ENCODE data around the gene SRRM4.

GRCh38 chr12:119047641-119048040 lies 66.3 kb downstream of the SRRM4 start:
- no peak for TF ChIP-seq POLR2AphosphoS5 (IDR thresholded peaks at IDR 0.05; ENCODE audit: low read depth, low read length)
- TF ChIP-seq, protein P1, sequence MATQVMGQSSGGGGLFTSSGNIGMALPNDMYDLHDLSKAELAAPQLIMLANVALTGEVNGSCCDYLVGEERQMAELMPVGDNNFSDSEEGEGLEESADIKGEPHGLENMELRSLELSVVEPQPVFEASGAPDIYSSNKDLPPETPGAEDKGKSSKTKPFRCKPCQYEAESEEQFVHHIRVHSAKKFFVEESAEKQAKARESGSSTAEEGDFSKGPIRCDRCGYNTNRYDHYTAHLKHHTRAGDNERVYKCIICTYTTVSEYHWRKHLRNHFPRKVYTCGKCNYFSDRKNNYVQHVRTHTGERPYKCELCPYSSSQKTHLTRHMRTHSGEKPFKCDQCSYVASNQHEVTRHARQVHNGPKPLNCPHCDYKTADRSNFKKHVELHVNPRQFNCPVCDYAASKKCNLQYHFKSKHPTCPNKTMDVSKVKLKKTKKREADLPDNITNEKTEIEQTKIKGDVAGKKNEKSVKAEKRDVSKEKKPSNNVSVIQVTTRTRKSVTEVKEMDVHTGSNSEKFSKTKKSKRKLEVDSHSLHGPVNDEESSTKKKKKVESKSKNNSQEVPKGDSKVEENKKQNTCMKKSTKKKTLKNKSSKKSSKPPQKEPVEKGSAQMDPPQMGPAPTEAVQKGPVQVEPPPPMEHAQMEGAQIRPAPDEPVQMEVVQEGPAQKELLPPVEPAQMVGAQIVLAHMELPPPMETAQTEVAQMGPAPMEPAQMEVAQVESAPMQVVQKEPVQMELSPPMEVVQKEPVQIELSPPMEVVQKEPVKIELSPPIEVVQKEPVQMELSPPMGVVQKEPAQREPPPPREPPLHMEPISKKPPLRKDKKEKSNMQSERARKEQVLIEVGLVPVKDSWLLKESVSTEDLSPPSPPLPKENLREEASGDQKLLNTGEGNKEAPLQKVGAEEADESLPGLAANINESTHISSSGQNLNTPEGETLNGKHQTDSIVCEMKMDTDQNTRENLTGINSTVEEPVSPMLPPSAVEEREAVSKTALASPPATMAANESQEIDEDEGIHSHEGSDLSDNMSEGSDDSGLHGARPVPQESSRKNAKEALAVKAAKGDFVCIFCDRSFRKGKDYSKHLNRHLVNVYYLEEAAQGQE (IDR thresholded peaks at IDR 0.05; ENCODE audit: insufficient read depth in 1 of 2, low read depth in 2 of 2, low read length in 2 of 2): no peak
- no peak for TF ChIP-seq TAF1 (IDR thresholded peaks at IDR 0.05; ENCODE audit: borderline replicate concordance, insufficient read depth, low read length)
